Neural cell (in vitro differentiated cells): ENCODE measurements around the gene CNOT9. TPM values are rescaled to one million over a fixed set of nuclear protein-coding genes. Genes with fewer than 3 reads are reported as not detected.

Experiments used
- H2AFZ ChIP-seq: fragments of 200-600, 300-800 bp; sonication (generic), shearing (Covaris generic); 2 replicates; pipeline ENCODE4 v1.6.0; 2014; ENCODE audit warnings: low read depth, mild to moderate bottlenecking, antibody characterized with exemption, low read length, moderate library complexity
- H3F3A ChIP-seq: fragments of 200-600 bp; shearing (Covaris generic); 2 replicates; pipeline ENCODE4 v1.6.1; 2016; ENCODE audit warnings: mild to moderate bottlenecking, moderate library complexity, mixed read lengths, antibody characterized with exemption, low read length; ENCODE audit not compliant: insufficient read depth, poor library complexity, severe bottlenecking
- H3K27ac ChIP-seq: fragments of 200-600, 300-800 bp; sonication (generic), shearing (Covaris generic); 2 replicates; pipeline ENCODE4 v1.5.1; 2014; ENCODE audit warnings: mild to moderate bottlenecking, low read length, moderate library complexity
- H3K27me3 ChIP-seq: fragments of 300-800, 200-600 bp; sonication (generic), shearing (Covaris generic); 2 replicates; pipeline ENCODE4 v1.6.0; 2014; ENCODE audit warnings: mild to moderate bottlenecking, low read depth, low read length, moderate library complexity; ENCODE audit not compliant: insufficient read depth
- H3K36me3 ChIP-seq: fragments of 300-800, 200-600 bp; sonication (generic), shearing (Covaris generic); 2 replicates; pipeline ENCODE4 v1.5.1; 2014; ENCODE audit warnings: mild to moderate bottlenecking, antibody characterized with exemption, low read length, moderate library complexity; ENCODE audit not compliant: insufficient read depth
- H3K4me2 ChIP-seq: fragments of 300-800, 200-600 bp; sonication (generic), shearing (Covaris generic); 2 replicates; pipeline ENCODE4 v1.6.0; 2014; ENCODE audit warnings: mild to moderate bottlenecking, low read length
- H3K4me3 ChIP-seq: fragments of 300-800, 200-600 bp; sonication (generic), shearing (Covaris generic); 2 replicates; pipeline ENCODE4 v1.5.1; 2014; ENCODE audit warnings: mild to moderate bottlenecking, low read length, moderate library complexity
- H3K79me2 ChIP-seq: fragments of 200-600 bp; shearing (Covaris generic); replicated peaks from 2 replicates; pipeline ENCODE4 v1.6.0; 2014; ENCODE audit warnings: mild to moderate bottlenecking, low read length, moderate library complexity; ENCODE audit not compliant: insufficient read depth
- H3K9ac ChIP-seq: fragments of 300-800, 200-600 bp; sonication (generic), shearing (Covaris generic); 2 replicates; pipeline ENCODE4 v1.6.1; 2016; ENCODE audit warnings: mild to moderate bottlenecking, low read length, mixed read lengths
- H3K9me2 ChIP-seq: fragments of 200-600 bp; shearing (Covaris generic); 2 replicates; pipeline ENCODE4 v1.6.1; 2016; ENCODE audit warnings: mild to moderate bottlenecking, low read length, mixed read lengths; ENCODE audit not compliant: insufficient read depth
- H3K9me3 ChIP-seq: fragments of 200-600, 300-800 bp; sonication (generic), shearing (Covaris generic); 2 replicates; pipeline ENCODE4 v1.6.1; 2016; ENCODE audit warnings: mild to moderate bottlenecking, mixed run types, low read length, moderate library complexity, mixed read lengths
- H4K20me1 ChIP-seq: fragments of 200-600 bp; shearing (Covaris generic); 2 replicates; pipeline ENCODE4 v1.6.1; 2016; ENCODE audit warnings: mild to moderate bottlenecking, mixed run types; ENCODE audit not compliant: insufficient read depth
- CTCF ChIP-seq: fragments of 450-650 bp; IDR thresholded peaks from 2 replicates; pipeline ENCODE4 v1.5.1; 2014; ENCODE audit warnings: antibody characterized with exemption, mild to moderate bottlenecking, moderate library complexity; ENCODE audit not compliant: poor library complexity, severe bottlenecking
- EP300 ChIP-seq: fragments of 450-650 bp; conservative IDR thresholded peaks from 2 replicates; pipeline ENCODE4 v1.6.1; 2014; ENCODE audit warnings: antibody characterized with exemption, mild to moderate bottlenecking, moderate library complexity; ENCODE audit not compliant: poor library complexity, severe bottlenecking
- EZH2 ChIP-seq: fragments of 200-600, 300-800 bp; shearing (Covaris generic), sonication (generic); IDR thresholded peaks from 2 replicates; pipeline ENCODE4 v1.6.1; 2014; ENCODE audit warnings: antibody characterized with exemption, low read length, borderline replicate concordance, mild to moderate bottlenecking; ENCODE audit not compliant: insufficient read depth, poor library complexity, severe bottlenecking
- MXI1 ChIP-seq: fragments of 450-650 bp; conservative IDR thresholded peaks from 2 replicates; pipeline ENCODE4 v1.6.1; 2014; ENCODE audit warnings: antibody characterized with exemption, mild to moderate bottlenecking; ENCODE audit not compliant: poor library complexity, severe bottlenecking
- POLR2AphosphoS5 ChIP-seq: IDR thresholded peaks from 2 replicates; pipeline ENCODE4 v1.6.1; 2012
- RAD21 ChIP-seq: fragments of 450-650 bp; conservative IDR thresholded peaks from 2 replicates; pipeline ENCODE4 v1.6.1; 2014; ENCODE audit warnings: antibody characterized with exemption, mild to moderate bottlenecking, moderate library complexity
- REST ChIP-seq: IDR thresholded peaks from 2 replicates; pipeline ENCODE4 v1.6.1; 2012; ENCODE audit warnings: borderline replicate concordance
- SMC3 ChIP-seq: fragments of 450-650 bp; conservative IDR thresholded peaks from 2 replicates; pipeline ENCODE4 v1.6.1; 2014; ENCODE audit warnings: antibody characterized with exemption, mild to moderate bottlenecking, moderate library complexity; ENCODE audit not compliant: poor library complexity
- TAF1 ChIP-seq: IDR thresholded peaks from 2 replicates; pipeline ENCODE4 v1.6.1; 2012; ENCODE audit warnings: low read depth
- polyA plus RNA-seq: library from polyadenylated mRNA; depleted of rRNA; stranded (reverse); fragments of >200 nt; gene quantifications from 2 replicates; pipeline ENCODE4 v1.2.3, GENCODE V29; 2014

Gene CNOT9
- polyA plus RNA-seq, 1 donor from 2014 or later, result 72.1 TPM

GRCh38 chr2:218626369-218626768, 57.7 kb downstream of the CNOT9 start:
- Histone ChIP-seq H3K79me2 (no peaks in the 10 kb centered on the region), H3K4me3 (no peak overlapping the region), H3K27me3 (no peaks in the 10 kb centered on the region), H3K9ac (no peak overlapping the region), H3K27ac (no peak overlapping the region), H2AFZ (no peak overlapping the region), H4K20me1 (no peaks in the 10 kb centered on the region), H3K9me2 (no peaks in the 10 kb centered on the region), H3K4me2 (no peak overlapping the region), H3F3A (no peaks in the 10 kb centered on the region), H3K36me3 (no peaks in the 10 kb centered on the region), H3K9me3 (no peaks in the 10 kb centered on the region)
- no peak for TF ChIP-seq SMC3
- TF ChIP-seq EZH2, result no peak
- TF ChIP-seq CTCF, result no peak
- TF ChIP-seq POLR2AphosphoS5, result no peak
- TF ChIP-seq MXI1, result no peak
- no peak for TF ChIP-seq TAF1
- TF ChIP-seq RAD21, result no peak

- Histone ChIP-seq H2AFZ (no peak overlapping the region), H3K27ac (no peak overlapping the region), H4K20me1 (no peaks in the 10 kb centered on the region), H3K4me3 (no peak overlapping the region), H3K27me3 (no peaks in the 10 kb centered on the region), H3F3A (no peaks in the 10 kb centered on the region), H3K4me2 (no peak overlapping the region), H3K36me3 (no peaks in the 10 kb centered on the region), H3K9me2 (no peaks in the 10 kb centered on the region), H3K9ac (no peak overlapping the region), H3K9me3 (no peaks in the 10 kb centered on the region), H3K79me2 (no peaks in the 10 kb centered on the region)
- TF ChIP-seq SMC3, result no peak
- TF ChIP-seq EP300, result no peak
- no peak for TF ChIP-seq TAF1
- TF ChIP-seq POLR2AphosphoS5, result no peak
- no peak for TF ChIP-seq MXI1
- TF ChIP-seq EZH2, result no peak
- TF ChIP-seq CTCF, result no peak
- TF ChIP-seq REST, result no peak
- TF ChIP-seq RAD21, result no peak
Observed at GRCh38 chr2:218627939-218628338, 59.3 kb downstream of the CNOT9 start.
